ENCODE data around the gene WDR89.
"Not testable (repeated sequence)": the region's sequence is repeated elsewhere in the genome, so short reads cannot be mapped to it uniquely, and the experiment has no call there.

The WDR89 gene

DNA sequence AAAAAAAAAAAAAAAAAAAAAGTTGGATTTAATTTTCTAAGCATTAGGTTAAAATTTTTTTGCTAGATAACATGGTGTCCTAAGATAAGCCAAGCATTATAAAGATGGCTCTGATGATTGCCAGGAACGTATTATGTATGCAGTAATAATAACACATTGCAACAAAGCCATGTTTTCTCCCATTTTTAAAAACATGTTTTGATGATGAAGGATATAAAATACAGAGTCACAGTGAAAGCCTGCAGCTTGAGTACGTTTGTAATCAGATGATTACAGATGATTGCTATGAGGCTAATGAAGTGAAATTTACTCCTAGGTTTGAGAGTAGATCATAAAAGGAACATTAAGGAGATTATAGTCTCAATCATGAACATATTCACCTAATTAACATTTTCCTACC, 13.3 kb upstream of the WDR89 start:
- in situ Hi-C loops (cut with MboI; ENCODE audit: low sequenced_read_pairs): no loop called here

DNA sequence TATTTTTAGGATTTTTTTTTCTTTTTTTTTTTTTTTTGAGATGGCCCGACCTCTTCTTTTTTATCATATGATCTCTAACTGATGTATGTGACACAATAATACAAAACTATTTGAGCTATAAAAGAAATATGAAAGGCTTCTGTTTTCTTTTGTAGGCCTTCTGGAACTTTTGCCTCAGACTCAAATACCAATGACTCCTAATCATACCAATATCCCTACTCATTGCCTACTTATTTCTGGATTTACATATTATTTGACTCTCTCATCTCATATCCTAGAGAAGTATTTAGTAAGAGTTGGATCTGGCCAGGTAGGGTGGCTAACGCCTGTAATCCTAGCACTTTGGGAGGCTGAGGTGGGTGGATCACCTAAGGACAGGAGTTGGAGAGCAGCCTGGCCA, 12.7 kb upstream of the WDR89 start:
- in situ Hi-C loops (cut with MboI; ENCODE audit: low sequenced_read_pairs): no loop called here

DNA sequence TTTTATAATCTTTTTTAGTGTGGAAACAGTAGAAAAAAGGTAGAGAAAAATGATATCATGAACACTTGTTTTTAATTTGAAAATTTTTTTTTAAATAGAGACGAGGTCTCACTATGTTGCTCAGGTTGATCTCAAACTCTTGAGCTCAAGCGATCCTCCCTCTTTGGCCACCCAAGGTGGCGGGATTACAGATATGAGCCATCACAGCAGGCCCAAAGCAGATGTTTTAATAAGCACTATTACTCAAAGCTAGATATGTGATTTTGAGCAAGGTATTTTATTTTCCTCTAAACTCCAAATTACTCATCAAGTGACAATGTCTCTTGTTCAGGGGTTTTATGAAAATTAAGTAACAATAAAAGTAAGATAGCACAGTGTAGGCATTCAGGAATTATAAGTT, 10.7 kb upstream of the WDR89 start:
- in situ Hi-C loops (cut with MboI; ENCODE audit: low sequenced_read_pairs): no loop called here

DNA sequence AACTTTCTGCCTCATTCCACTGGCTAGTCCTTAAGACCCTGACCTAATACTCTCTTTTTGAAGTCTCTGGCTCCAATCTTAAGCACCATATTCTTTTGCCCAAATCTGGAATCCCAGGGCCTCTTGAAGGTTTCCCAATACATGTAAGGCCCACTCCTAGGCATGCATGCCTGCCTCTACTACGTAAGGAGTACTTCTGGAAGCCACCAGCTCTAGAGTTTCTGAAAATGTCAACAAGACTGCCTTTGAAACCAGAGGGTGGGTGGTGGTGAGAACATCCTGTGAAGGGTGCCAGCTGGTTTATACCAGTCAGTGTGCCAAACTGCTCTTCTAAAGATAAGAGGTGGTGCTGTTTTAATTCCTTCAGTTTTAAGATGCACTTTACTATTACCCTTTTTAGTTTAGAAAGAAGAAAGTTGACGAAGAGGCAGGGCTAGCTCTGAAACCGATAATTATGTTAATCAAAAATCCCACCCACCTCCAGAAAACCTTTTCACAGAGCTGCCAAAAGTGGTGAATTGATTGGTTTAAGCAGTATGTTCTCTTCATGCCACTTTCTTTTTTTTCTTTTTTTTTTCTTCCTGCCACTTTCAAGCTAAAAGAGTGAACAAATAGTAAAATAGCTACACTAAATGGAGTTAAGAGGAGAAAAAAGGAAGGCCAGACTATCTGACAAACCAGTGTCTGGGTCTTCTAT, 8.7 kb upstream of the WDR89 start:
- in situ Hi-C loops (cut with MboI; ENCODE audit: low sequenced_read_pairs): no loop called here

DNA sequence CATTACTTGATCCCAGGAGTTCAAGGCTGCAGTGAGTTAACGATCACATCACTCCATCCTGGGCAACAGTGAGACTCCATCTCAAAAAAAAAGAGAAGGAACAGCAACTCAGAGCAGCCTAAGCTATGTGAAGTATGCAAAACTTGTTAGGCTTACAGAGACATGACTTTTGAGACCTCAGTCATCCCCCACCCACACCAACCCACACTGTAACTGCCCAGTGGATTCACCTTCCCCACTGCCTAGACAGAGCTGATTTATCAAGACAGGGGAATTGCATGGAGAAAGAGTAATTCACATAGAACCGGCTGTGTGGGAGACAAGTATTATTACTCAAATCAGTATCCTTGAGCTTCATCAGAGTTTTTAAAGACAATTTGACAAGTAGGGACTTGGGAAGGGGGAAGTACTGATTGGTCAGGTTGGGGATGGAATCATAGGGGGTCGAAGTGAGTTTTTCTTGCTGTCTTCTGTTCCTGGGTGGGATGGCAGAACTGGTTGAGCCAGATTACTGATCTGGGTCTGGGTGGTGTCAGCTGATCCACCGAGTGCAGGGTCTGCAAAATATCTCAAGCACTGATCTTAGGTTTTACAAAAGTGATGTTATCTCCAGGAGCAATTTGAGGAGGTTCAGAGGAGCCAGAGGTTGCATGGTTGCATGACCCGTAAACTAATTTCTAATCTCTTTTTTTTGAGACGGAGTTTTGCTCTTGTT, 6.2 kb upstream of the WDR89 start:
- in situ Hi-C loops (cut with MboI; ENCODE audit: low sequenced_read_pairs): no loop called here

DNA sequence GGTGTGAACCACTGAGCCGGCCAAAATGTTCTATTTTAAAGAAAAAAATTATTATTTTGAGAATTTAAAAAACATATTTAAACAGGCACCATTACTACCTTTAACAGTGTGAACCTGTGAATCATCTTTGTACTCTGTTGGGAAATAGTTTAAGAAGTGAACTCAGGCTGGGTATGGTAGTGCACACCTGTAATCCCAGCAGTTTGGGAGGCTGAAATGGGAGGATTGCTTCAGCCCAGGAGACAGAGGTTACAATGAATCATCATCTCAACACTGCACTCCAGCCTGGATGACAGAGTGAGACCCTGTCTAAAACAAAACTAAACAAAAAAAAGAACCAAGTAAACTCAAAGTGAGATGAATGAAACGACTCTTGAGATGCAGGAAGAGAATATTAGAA, 3.1 kb upstream of the WDR89 start:
- in situ Hi-C loops (cut with MboI; ENCODE audit: low sequenced_read_pairs): no loop called here

DNA sequence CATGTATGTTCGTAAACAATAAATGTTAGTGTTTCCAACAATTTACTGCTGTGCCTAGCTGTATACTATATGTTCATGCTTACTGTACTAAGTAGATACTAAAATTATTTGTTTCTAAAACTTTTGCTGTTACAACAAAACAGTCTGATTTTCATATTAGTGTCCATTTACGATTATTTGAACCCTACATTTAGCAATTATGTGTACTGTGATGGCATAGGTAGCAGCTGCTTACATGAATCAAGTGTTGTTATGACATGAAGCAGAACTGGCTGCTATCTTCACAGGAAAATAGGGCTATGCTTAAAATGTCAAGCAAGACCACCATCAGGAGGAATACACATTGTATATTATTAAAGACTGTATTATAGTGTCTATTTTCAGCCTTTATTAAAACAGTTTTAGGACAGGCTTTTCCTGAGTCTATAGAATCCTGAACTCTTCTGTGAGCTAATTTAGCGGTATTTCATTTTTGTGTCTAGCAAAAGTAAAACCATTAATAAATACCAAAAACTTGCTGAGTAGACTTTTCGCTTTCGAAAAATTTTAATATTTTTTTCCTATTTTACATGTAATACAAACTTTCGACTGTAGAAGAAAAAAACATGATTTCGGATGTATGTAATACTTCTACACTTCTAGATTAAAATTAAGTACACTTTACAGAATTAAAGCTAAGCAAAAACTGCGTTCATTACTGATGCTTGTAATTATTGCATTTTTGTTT, 1.1 kb upstream of the WDR89 start:
- in situ Hi-C loops (cut with MboI; ENCODE audit: low sequenced_read_pairs): no loop called here

DNA sequence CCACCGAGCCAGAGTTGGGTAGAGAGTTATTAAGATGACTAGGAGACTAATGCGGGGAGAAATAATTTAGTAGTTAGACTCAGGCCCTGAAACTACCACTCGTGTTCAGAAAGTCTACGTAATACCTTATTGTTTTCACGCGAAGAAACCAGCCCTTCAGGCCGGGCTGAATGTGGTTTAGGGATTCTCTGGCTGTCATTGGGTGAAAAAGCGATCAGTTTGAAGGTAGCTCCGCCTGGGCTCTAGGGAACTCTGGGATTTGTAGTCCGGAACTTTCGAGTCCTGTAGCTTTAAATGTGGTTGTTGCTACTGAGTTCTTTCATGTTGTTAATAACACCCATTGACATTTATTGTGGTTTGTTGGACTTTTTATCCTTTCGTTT, 549 bp upstream of the WDR89 start:
- in situ Hi-C loops (cut with MboI; ENCODE audit: low sequenced_read_pairs): no loop called here

DNA sequence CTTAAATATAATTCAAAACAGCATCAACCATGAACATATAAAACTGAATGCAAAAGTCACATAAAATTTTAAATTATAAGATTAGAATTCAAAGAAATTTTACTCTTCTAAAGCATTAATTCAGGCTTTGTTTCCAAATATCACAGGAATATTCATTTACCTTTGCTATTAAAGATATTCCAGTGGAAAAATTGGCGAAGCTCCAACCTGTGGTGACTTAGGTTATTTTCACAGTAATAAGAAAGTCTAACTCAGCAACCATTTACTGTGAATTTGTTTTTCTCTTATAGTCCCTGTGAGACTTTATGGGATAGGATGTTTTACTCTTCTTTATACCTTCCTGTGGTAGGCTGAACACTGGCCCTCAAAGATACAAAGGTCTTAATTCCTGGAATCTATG, 3.2 kb downstream of the WDR89 start:
- in situ Hi-C loops (cut with MboI; ENCODE audit: low sequenced_read_pairs): no loop called here

DNA sequence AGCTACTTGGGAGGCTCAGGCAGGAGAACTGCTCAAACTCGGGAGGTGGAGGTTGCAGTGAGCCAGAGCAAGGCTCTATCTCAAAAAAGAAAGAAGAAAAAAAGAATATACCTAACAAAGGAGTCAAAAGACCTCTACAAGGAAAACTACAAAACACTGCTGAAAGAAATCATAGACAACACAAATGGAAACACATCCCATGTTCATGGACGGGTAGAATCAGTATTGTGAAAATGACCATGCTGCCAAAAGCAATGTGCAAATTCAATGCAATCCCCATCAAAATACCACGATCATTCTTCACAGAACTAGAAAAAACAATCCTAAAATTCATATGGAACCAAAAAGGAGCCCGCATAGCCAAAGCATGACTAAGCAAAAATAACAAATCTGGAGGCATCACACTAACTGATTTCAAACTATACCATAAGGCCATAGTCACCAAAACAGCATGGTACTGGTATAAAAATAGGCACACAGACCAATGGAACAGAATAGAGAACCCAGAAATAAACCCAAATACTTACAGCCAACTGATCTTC, 5.5 kb downstream of the WDR89 start:
- in situ Hi-C loops (cut with MboI; ENCODE audit: low sequenced_read_pairs): not testable (repeated sequence)

DNA sequence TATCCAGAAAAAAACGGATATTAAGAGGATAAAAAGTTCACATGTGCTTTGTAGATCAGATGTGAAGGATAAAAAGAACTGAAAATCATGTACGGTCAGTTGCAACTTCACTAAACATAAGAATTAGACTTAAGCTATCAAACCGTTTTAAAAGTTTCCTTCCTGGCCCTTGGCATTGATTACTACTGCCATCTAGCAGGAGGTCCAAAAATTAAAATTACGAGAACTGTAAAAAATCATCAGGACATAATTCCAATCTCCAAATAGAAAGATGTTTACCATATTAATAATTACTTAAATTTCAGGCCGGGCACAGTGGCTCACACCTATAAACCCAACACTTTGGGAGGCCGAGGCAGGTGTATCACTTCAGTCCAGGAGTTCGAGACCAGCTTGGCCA, 7.9 kb downstream of the WDR89 start:
- in situ Hi-C loops (cut with MboI; ENCODE audit: low sequenced_read_pairs): no loop called here

DNA sequence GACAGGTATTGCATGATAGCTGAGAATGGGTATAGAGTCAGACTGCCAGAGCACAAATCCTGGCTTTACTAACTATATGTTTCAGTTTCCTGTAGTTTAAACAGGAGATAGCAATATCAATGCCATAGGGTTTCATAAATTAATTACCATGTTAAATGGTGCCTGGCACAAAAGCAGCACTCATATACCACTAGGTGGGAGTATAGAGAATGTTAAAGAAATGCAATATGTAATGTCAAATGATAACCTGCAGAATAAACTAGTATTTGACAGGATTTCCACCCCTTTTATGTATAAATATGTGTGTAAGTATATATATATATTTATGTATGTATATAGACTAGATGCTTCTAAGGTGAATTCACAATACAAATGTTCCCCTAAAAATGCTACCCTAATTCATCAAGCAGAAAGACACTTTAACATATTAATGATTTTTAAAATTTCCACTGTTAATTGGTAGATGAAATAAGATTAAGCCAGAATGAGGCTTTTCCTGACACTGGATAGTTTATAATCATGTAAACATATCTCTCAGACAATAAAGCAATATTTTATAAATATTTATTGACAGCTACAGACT, 8.6 kb downstream of the WDR89 start:
- in situ Hi-C loops (cut with MboI; ENCODE audit: low sequenced_read_pairs): no loop called here

DNA sequence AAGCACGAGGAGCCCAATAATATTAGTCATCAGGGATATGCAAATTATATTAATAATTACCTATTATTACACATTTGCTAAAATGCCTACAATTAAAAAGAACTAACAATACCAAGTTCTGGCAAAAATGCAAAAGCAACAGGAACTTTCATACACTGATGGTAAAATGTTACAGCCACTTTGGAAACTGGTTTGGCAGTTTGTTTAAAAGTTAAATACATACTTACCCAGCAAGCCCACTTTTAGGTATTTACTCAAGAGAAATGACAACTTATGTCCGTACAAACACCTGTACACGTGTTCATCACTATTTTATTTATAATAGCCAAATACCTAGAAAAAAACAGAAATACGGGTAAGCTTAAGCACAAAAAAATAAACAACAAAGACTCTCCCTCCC, 17.0 kb downstream of the WDR89 start:
- in situ Hi-C loops (cut with MboI; ENCODE audit: low sequenced_read_pairs): no loop called here

DNA sequence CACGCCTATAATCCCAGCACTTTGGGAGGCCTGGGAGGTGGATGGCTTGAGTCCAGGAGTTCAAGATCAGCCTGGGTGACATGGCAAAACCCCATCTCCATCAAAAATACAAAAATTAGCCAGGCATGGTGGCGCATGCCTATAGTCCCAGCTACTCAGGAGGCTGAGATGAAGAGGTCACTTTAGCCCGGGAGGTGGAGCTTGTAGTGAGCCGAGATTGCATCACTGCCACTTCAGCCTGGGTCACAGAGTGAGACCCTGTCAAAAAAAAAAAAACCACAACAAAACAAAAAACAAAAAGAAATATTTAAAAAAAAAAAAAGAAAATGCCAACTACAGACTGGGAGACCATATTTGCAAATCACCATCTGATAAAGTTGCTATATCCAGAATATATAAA, 17.5 kb downstream of the WDR89 start:
- in situ Hi-C loops (cut with MboI; ENCODE audit: low sequenced_read_pairs): no loop called here

DNA sequence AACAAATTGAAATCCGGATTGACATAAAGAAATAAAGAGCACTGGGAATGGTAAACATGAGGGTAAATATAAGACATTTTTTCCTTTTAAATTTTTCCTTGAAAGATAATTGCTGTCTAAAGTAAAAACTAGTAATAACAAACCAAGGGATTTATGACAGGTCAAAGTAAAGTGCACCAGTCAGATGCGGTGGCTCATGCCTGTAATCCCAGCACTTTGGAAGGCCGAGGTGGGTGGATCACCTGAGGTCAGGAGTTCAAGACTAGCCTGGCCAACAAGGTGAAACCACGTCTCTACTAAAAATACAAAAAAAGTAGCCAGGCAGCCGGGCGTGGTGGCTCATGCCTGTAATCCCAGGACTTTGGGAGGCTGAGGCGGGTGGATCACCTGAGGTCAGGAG, 19.7 kb downstream of the WDR89 start:
- in situ Hi-C loops (cut with MboI; ENCODE audit: low sequenced_read_pairs): not testable (repeated sequence)

DNA sequence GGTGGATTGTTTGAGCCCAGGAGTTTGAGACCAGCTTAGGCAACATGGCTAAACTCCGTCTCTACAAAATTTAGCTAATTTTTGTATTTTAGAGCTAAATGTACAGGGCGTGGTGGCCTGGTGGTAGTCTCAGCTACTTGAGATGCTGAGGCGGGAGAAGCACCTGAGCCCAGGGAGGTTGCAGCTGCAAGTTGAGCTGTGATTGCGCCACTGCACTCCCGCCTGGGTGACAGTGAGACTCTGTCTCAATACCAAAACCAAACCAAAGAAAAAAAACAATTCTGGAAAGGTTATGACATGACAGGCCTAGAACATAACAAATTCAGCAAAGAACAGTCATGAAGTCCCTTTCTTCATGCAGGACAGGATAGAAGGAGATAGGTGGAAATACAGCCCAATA, 25.7 kb downstream of the WDR89 start:
- in situ Hi-C loops (cut with MboI; ENCODE audit: low sequenced_read_pairs): no loop called here

DNA sequence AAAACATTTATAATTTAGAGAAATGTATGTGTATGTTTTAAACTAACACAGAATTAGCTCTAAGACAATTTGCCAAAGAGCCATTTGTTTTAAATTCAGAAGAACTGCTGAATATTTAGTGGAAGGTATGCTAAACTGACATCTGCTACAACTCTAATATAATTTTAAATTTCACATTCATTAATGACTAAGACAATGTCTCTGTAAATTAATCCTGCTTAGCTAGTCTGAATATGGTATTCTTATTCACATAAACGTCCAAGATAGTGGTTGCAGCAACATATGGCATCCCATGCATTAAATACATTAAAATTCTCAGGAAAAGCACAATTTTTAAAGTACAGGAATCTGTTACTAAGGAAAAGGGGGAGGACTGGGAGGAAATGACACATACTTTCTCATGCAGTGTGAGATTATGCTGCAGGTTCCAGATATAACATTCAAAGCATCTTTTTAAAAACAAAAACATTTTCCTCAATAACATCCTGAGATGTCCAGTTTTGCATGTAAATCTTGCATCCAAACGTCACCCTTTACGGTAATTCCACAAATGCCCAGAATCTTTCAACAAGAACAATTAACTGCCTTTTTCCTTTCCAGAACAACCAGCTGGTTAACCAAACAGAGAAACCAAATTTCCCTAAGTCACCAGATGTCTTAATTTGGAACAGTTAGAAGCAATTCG, 26.9 kb downstream of the WDR89 start:
- in situ Hi-C loops (cut with MboI; ENCODE audit: low sequenced_read_pairs): no loop called here

DNA sequence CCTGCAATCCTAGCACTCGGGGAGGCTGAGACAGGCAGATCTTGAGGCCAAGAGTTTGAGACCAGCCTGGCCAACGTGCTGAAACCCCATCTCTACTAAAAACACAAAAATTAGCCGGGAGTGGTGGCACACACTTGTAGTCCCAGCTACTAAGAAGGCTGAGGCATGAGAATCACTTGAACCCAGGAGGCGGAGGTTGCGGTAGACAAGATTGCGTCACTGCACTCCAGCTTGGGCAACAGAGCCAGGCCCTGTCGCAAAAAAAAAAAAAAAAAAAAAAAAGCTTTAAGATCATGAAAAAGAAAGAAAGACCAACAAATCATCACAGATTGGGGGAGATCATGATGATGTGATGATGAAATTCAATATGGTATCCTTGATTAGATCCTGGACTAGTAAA, 30.6 kb downstream of the WDR89 start:
- in situ Hi-C loops (cut with MboI; ENCODE audit: low sequenced_read_pairs): no loop called here

DNA sequence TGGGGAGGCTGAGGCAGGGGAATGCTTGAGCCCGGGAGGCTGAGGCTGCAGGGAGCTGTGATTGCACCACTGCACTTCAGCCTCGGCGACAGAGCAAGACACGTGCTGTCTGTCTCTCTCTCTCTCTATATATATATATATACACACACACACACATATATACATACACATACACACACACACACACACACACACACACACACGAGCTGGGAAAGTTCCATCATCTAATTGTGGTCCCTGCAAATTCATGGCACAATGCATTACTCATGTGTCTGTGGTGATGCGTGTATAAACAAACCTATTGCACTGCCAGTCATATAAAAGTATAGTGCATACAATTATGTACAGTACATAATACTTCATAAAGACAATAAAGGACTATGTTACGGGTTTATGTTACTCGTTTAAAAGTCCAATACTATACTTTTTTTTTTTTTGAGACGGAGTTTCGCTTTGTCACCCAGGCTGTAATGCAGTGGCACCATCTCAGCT, 36.6 kb downstream of the WDR89 start:
- in situ Hi-C loops (cut with MboI; ENCODE audit: low sequenced_read_pairs): no loop called here

DNA sequence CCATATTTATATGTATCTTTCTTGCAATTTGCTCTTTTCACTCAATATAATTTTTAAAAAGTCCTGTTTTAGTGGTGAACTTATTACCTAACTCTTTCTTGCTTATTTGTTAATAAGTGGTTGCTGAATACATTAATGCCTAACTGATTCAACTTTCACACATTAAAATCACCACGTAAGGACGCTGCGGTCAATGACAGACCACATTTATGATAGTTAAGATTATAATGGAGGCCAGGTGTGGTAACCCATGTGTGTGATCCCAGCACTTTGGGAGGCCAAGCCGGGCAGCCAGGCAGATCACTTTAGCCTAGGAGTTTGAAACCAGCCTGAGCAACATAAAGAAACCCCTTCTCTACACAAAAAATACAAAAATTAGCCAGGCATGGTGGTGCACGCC, 37.0 kb downstream of the WDR89 start:
- in situ Hi-C loops (cut with MboI; ENCODE audit: low sequenced_read_pairs): no loop called here

DNA sequence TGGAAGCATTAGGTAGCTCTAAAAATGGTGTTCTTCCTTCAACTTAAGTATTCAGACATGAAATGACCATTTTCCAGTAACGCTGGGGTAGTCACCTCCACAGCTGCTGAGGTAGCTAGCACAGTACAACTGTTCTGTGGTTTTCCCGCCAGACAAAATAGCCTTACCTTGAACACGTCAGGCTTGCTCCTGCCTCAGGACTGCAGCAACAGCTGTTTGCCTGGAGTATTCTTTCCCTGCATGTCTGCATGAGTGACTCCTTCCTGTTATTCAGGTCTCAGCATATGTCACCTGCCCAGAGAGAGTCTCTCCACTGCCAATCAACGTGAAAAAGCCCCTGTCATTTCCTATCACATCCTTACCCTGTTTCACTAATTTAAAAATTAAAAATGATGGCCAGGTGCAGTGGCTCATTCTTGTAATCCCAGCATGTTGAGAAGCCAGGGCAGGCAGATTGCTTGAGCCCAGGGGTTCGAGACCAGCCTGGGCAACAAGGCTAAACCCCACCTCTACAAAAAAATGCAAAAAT, 37.9 kb downstream of the WDR89 start:
- in situ Hi-C loops (cut with MboI; ENCODE audit: low sequenced_read_pairs): no loop called here

Measured in hTERT RPE-1 (cell line).